GM23248 (cell line): ENCODE measurements around the gene ZNF846. TPM values are rescaled to one million over a fixed set of nuclear protein-coding genes. Genes with fewer than 3 reads are reported as not detected.
A peak's percentile ranks its signal among the peaks of the same experiment; 100 is the strongest.
"Not testable (repeated sequence)": the region's sequence is repeated elsewhere in the genome, so short reads cannot be mapped to it uniquely, and the experiment has no call there.

Experiments used
- DNase-seq: peaks from one replicate; pipeline ENCODE4 v3.0.0-alpha.2; 2015
- H2AFZ ChIP-seq: fragments of 200-600 bp; sonication (generic); 2 replicates; pipeline ENCODE4 v1.6.1; 2016; ENCODE audit warnings: antibody characterized with exemption
- H3F3A ChIP-seq: fragments of 200-600 bp; sonication (generic); 2 replicates; pipeline ENCODE4 v1.6.1; 2016; ENCODE audit warnings: mild to moderate bottlenecking, antibody characterized with exemption, mixed run types; ENCODE audit not compliant: insufficient read depth
- H3K27ac ChIP-seq: fragments of 200-600 bp; sonication (generic); 2 replicates; pipeline ENCODE4 v1.5.1; 2016; ENCODE audit warnings: mild to moderate bottlenecking
- H3K27me3 ChIP-seq: fragments of 200-600 bp; sonication (generic); replicated peaks from 2 replicates; pipeline ENCODE4 v1.6.1; 2016; ENCODE audit warnings: mild to moderate bottlenecking; ENCODE audit not compliant: insufficient read depth
- H3K36me3 ChIP-seq: fragments of 200-600 bp; sonication (generic); 2 replicates; pipeline ENCODE4 v1.6.1; 2016; ENCODE audit warnings: low read depth, mild to moderate bottlenecking
- H3K4me1 ChIP-seq: fragments of 200-600 bp; sonication (generic); 2 replicates; pipeline ENCODE4 v1.6.1; 2016; ENCODE audit warnings: mild to moderate bottlenecking; ENCODE audit not compliant: insufficient read depth
- H3K4me2 ChIP-seq: fragments of 200-600 bp; sonication (generic); one replicate; pipeline ENCODE4 v1.6.1; 2016; ENCODE audit warnings: mild to moderate bottlenecking; ENCODE audit not compliant: unreplicated experiment
- H3K4me3 ChIP-seq: fragments of 200-600 bp; sonication (generic); 2 replicates; pipeline ENCODE4 v1.5.1; 2016; ENCODE audit warnings: mild to moderate bottlenecking
- H3K79me2 ChIP-seq: fragments of 200-600 bp; sonication (generic); 2 replicates; pipeline ENCODE4 v1.6.1; 2016; ENCODE audit warnings: mild to moderate bottlenecking; ENCODE audit not compliant: insufficient read depth
- H3K9ac ChIP-seq: fragments of 200-600 bp; sonication (generic); 2 replicates; pipeline ENCODE4 v1.6.1; 2016; ENCODE audit warnings: mild to moderate bottlenecking
- H3K9me2 ChIP-seq: fragments of 200-600 bp; sonication (generic); 2 replicates; pipeline ENCODE4 v1.6.1; 2016; ENCODE audit warnings: mixed run types, mild to moderate bottlenecking, moderate library complexity; ENCODE audit not compliant: insufficient read depth
- H3K9me3 ChIP-seq: fragments of 200-600 bp; sonication (generic); one replicate; pipeline ENCODE4 v1.6.1; 2017; ENCODE audit warnings: low read depth
- H4K20me1 ChIP-seq: fragments of 200-600 bp; sonication (generic); 2 replicates; pipeline ENCODE4 v1.6.0; 2016; ENCODE audit not compliant: insufficient read depth
- EZH2 ChIP-seq: fragments of 200-600 bp; sonication (generic); IDR thresholded peaks from 2 replicates; pipeline ENCODE4 v1.6.1; 2018; ENCODE audit warnings: antibody characterized with exemption, mild to moderate bottlenecking; ENCODE audit not compliant: insufficient read depth, poor library complexity, severe bottlenecking
- EZH2phosphoT487 ChIP-seq: fragments of 200-600 bp; sonication (generic); IDR thresholded peaks from 2 replicates; pipeline ENCODE4 v1.6.1; 2018; ENCODE audit warnings: antibody characterized with exemption, moderate library complexity, mild to moderate bottlenecking, low read depth; ENCODE audit not compliant: insufficient read depth
- WGBS, 2 experiments: methylation state at CpG; one replicate each; pipeline ENCODE4 v1.1.6; 2015 to 2017; ENCODE audit warnings: low lambda C conversion rate in 2 of 2, low coverage in 1 of 2; ENCODE audit errors: missing lambda C conversion rate in 2 of 2; 5-methylcytosine and 5-hydroxymethylcytosine counted together
- in situ Hi-C: fragments of 300-500 bp; cut with MboI; formaldehyde crosslinking; loops from 2 replicates; pipeline ENCODE4 v1.15.0; 2020
- polyA plus RNA-seq: library from polyadenylated mRNA; unstranded; fragments of >200 nt; fragmentation: Nextera tagmentation; extraction: Ambion mirVana; gene quantifications from 2 replicates; pipeline ENCODE4 v1.2.1, GENCODE V29; 2016
- total RNA-seq: library from RNA; depleted of rRNA; stranded (reverse); fragments of >200 nt; shearing (Covaris generic); gene quantifications from 2 replicates; pipeline ENCODE4 v1.2.3, GENCODE V29; 2014

ZNF846 gene
- total and polyA plus RNA-seq, 2 experiments from 2014 or later, result 6.1 to 7.1 TPM

GRCh38 chr19:9741476-9742171 lies 26.9 kb downstream of the ZNF846 start:
- WGBS, 2 experiments, result 54 to 59% methylated on average over 5 of the region's 5 CpGs
- Histone ChIP-seq H3K9ac (no peak overlapping the region), H3K9me3 (no peaks in the 10 kb centered on the region), H3K9me2 (no peaks in the 10 kb centered on the region), H3K27ac (no peak overlapping the region), H3K27me3 (no peaks in the 10 kb centered on the region), H3K4me2 (no peak overlapping the region), H2AFZ (no peak overlapping the region), H3K36me3 (no peaks in the 10 kb centered on the region), H4K20me1 (no peaks in the 10 kb centered on the region), H3K4me3 (no peak overlapping the region), H3K79me2 (no peaks in the 10 kb centered on the region), H3F3A (no peaks in the 10 kb centered on the region), H3K4me1 (no peaks in the 10 kb centered on the region)
- no peak for TF ChIP-seq EZH2
- TF ChIP-seq EZH2phosphoT487, result no peak
- in situ Hi-C loops, result no loop called here
- DNase-seq, result peak; percentile 21

- WGBS, 2 experiments, result 58 to 64% methylated on average over 10 of the region's 10 CpGs
- in situ Hi-C loops, result no loop called here
Observed at GRCh38 chr19:9735986-9736385, 32.6 kb downstream of the ZNF846 start.

GRCh38 chr19:9730056-9730455 lies 38.5 kb downstream of the ZNF846 start:
- H3K27ac ChIP-seq, H3K4me2 ChIP-seq, in situ Hi-C loops, H3K27me3 ChIP-seq, H3K9me3 ChIP-seq, DNase-seq, H3K4me1 ChIP-seq, H3K4me3 ChIP-seq, H3K9me2 ChIP-seq, H3F3A ChIP-seq, H3K9ac ChIP-seq, H2AFZ ChIP-seq, H3K79me2 ChIP-seq, H3K36me3 ChIP-seq, H4K20me1 ChIP-seq: not testable (repeated sequence)
- WGBS, 2 experiments, result 54 to 55% methylated on average over 10 of the region's 10 CpGs

More at GRCh38 chr19:9735986-9736385, 32.6 kb downstream of the ZNF846 start:
- no peaks in the 10 kb centered on the region for H3K36me3 ChIP-seq
- H3K4me3 ChIP-seq, result no peak overlapping the region
- H4K20me1 ChIP-seq, result no peaks in the 10 kb centered on the region
- H3K27me3 ChIP-seq, result no peaks in the 10 kb centered on the region
- DNase-seq, result no peak
- no peak overlapping the region for H3K4me2 ChIP-seq
- no peaks in the 10 kb centered on the region for H3K4me1 ChIP-seq
- no peak for TF ChIP-seq EZH2
- no peak for TF ChIP-seq EZH2phosphoT487
- no peaks in the 10 kb centered on the region for H3K9me3 ChIP-seq
- H3K27ac ChIP-seq, result no peak overlapping the region
- H3K9me2 ChIP-seq, result no peaks in the 10 kb centered on the region
- no peak overlapping the region for H2AFZ ChIP-seq
- no peaks in the 10 kb centered on the region for H3K79me2 ChIP-seq
- H3K9ac ChIP-seq, result no peak overlapping the region
- no peaks in the 10 kb centered on the region for H3F3A ChIP-seq

GRCh38 chr19:9729162-9729561 lies 39.4 kb downstream of the ZNF846 start:
- H3K4me2 ChIP-seq, result no peak overlapping the region
- H3K4me3 ChIP-seq, result no peak overlapping the region
- WGBS, 2 experiments, result 6 to 7% methylated on average over 4 of the region's 4 CpGs
- H3F3A ChIP-seq, result no peaks in the 10 kb centered on the region
- no peaks in the 10 kb centered on the region for H3K9me2 ChIP-seq
- H3K4me1 ChIP-seq, result no peaks in the 10 kb centered on the region
- H3K9me3 ChIP-seq, result no peaks in the 10 kb centered on the region
- H2AFZ ChIP-seq, result no peak overlapping the region
- H3K27me3 ChIP-seq, result no peaks in the 10 kb centered on the region
- DNase-seq, result no peak
- H3K79me2 ChIP-seq, result no peaks in the 10 kb centered on the region
- TF ChIP-seq EZH2phosphoT487, result no peak
- no peak for TF ChIP-seq EZH2
- H4K20me1 ChIP-seq, result no peaks in the 10 kb centered on the region
- no peak overlapping the region for H3K27ac ChIP-seq
- in situ Hi-C loops, result no loop called here
- no peaks in the 10 kb centered on the region for H3K36me3 ChIP-seq
- H3K9ac ChIP-seq, result no peak overlapping the region

- TF ChIP-seq EZH2phosphoT487, result no peak
- TF ChIP-seq EZH2, result no peak
- no peaks in the 10 kb centered on the region for H3K79me2 ChIP-seq
- DNase-seq, result no peak
Observed at GRCh38 chr19:9727644-9728043, 40.9 kb downstream of the ZNF846 start.

GRCh38 chr19:9725508-9726201 lies 42.9 kb downstream of the ZNF846 start:
- H3K9me2 ChIP-seq, H3K4me1 ChIP-seq, H3K27me3 ChIP-seq, H3K4me2 ChIP-seq, H3K27ac ChIP-seq, H3K9me3 ChIP-seq, H3K4me3 ChIP-seq, DNase-seq, in situ Hi-C loops, H3K79me2 ChIP-seq, H3K9ac ChIP-seq, H3K36me3 ChIP-seq, H2AFZ ChIP-seq, H4K20me1 ChIP-seq, H3F3A ChIP-seq: not testable (repeated sequence)
- 50 to 54% methylated on average over 13 of the region's 13 CpGs for WGBS, 2 experiments

More at GRCh38 chr19:9727644-9728043, 40.9 kb downstream of the ZNF846 start:
- no peaks in the 10 kb centered on the region for H3K4me1 ChIP-seq
- H4K20me1 ChIP-seq, result no peaks in the 10 kb centered on the region
- H3K27me3 ChIP-seq, result no peaks in the 10 kb centered on the region
- no peak overlapping the region for H3K27ac ChIP-seq
- no peak overlapping the region for H3K4me3 ChIP-seq
- H3K36me3 ChIP-seq, result no peaks in the 10 kb centered on the region
- H2AFZ ChIP-seq, result no peak overlapping the region
- 22 to 26% methylated on average over 3 of the region's 3 CpGs for WGBS, 2 experiments
- no peaks in the 10 kb centered on the region for H3K9me2 ChIP-seq
- no peaks in the 10 kb centered on the region for H3F3A ChIP-seq
- no peak overlapping the region for H3K4me2 ChIP-seq
- in situ Hi-C loops, result no loop called here
- no peaks in the 10 kb centered on the region for H3K9me3 ChIP-seq
- no peak overlapping the region for H3K9ac ChIP-seq
